C4-2B (cell line): Measurements from ENCODE around the gene SLC25A21.

Experiments
- ZFX ChIP-seq: fragments of 450-650 bp; IDR thresholded peaks from 2 replicates; pipeline ENCODE4 v1.6.1; 2017
- TF ChIP-seq, protein P1 (sequence below): fragments of 450-650 bp; conservative IDR thresholded peaks from 2 replicates; pipeline ENCODE4 v1.5.1; 2017; ENCODE audit warnings: mild to moderate bottlenecking

DNA sequence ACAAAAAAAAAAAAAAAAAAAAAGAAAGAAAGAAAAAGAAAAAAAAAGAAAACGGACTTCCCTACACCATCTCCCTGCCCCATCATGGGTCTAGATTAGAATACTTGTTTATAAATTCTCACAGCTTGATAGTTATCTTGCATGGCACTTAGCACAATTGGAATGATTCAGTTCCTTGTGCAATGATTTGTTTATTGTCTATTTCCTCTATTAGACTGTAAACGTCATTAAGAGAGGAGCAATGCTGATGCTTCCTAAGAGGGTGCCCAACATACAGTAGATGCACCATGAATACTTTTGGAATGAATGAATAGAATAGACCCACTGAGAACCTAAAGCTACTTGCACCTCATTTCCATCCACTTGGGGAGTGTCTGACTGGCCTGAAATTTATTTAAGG, 469.9 kb downstream of the SLC25A21 start:
- TF ChIP-seq, protein P1, sequence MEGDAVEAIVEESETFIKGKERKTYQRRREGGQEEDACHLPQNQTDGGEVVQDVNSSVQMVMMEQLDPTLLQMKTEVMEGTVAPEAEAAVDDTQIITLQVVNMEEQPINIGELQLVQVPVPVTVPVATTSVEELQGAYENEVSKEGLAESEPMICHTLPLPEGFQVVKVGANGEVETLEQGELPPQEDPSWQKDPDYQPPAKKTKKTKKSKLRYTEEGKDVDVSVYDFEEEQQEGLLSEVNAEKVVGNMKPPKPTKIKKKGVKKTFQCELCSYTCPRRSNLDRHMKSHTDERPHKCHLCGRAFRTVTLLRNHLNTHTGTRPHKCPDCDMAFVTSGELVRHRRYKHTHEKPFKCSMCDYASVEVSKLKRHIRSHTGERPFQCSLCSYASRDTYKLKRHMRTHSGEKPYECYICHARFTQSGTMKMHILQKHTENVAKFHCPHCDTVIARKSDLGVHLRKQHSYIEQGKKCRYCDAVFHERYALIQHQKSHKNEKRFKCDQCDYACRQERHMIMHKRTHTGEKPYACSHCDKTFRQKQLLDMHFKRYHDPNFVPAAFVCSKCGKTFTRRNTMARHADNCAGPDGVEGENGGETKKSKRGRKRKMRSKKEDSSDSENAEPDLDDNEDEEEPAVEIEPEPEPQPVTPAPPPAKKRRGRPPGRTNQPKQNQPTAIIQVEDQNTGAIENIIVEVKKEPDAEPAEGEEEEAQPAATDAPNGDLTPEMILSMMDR: no peak
- TF ChIP-seq ZFX: no peak
